GM19324 (cell line): ENCODE results near the gene SLC25A51.

Source experiments
- ATAC-seq: cut with Tn5 transposase; IDR thresholded peaks from one replicate; pipeline ENCODE4 v1.9.1; 2021; ENCODE audit warnings: mild to moderate bottlenecking, moderate library complexity; ENCODE audit not compliant: unreplicated experiment, low FRiP score

Gene SLC25A51

GRCh38 chr9:37903647-37904444 is at the start of gene SLC25A51:
Gene SLC25A51 (minus strand): TSS chr9:37904127. CDS start chr9:37888550, 15,577 bp downstream.
- peak; percentile 93 for ATAC-seq

- no peak for ATAC-seq
These were observed 49.4 kb upstream of the SLC25A51 start for GRCh38 chr9:37953206-37953774.

GRCh38 chr9:37952731-37953130 is 48.8 kb upstream of the SLC25A51 start:
- no peak for ATAC-seq

GRCh38 chr9:37951671-37952449 is 47.9 kb upstream of the SLC25A51 start:
- ATAC-seq, result no peak

GRCh38 chr9:37950561-37950960 is 46.6 kb upstream of the SLC25A51 start:
- ATAC-seq, result no peak

GRCh38 chr9:37949576-37949975 is 45.6 kb upstream of the SLC25A51 start:
- ATAC-seq, result no peak

GRCh38 chr9:37948417-37948980 is 44.6 kb upstream of the SLC25A51 start:
- no peak for ATAC-seq

GRCh38 chr9:37947977-37948376 is 44.0 kb upstream of the SLC25A51 start:
- ATAC-seq, result no peak

- ATAC-seq, result no peak
These were observed 43.5 kb upstream of the SLC25A51 start for GRCh38 chr9:37947471-37947870.

GRCh38 chr9:37946971-37947370 is 43.0 kb upstream of the SLC25A51 start:
- no peak for ATAC-seq

GRCh38 chr9:37946041-37946440 is 42.1 kb upstream of the SLC25A51 start:
- ATAC-seq, result no peak

- no peak for ATAC-seq
These were observed 40.9 kb upstream of the SLC25A51 start for GRCh38 chr9:37944671-37945481.

GRCh38 chr9:37944266-37944650 is 40.3 kb upstream of the SLC25A51 start:
- ATAC-seq, result no peak

- no peak for ATAC-seq
These were observed 39.7 kb upstream of the SLC25A51 start for GRCh38 chr9:37943345-37944265.

- ATAC-seq, result no peak
These were observed 38.9 kb upstream of the SLC25A51 start for GRCh38 chr9:37942621-37943344.

- no peak for ATAC-seq
These were observed 37.3 kb upstream of the SLC25A51 start for GRCh38 chr9:37941253-37941652.

- no peak for ATAC-seq
These were observed 35.7 kb upstream of the SLC25A51 start for GRCh38 chr9:37939575-37940095.

- no peak for ATAC-seq
These were observed 34.4 kb upstream of the SLC25A51 start for GRCh38 chr9:37938121-37938891.
